ENCODE data around the gene CYYR1. TPM values are rescaled to one million over a fixed set of nuclear protein-coding genes. Genes with fewer than 3 reads are reported as not detected.

The CYYR1 gene
- total RNA-seq, 1 experiment from 2014 or later = 0.12 TPM

DNA sequence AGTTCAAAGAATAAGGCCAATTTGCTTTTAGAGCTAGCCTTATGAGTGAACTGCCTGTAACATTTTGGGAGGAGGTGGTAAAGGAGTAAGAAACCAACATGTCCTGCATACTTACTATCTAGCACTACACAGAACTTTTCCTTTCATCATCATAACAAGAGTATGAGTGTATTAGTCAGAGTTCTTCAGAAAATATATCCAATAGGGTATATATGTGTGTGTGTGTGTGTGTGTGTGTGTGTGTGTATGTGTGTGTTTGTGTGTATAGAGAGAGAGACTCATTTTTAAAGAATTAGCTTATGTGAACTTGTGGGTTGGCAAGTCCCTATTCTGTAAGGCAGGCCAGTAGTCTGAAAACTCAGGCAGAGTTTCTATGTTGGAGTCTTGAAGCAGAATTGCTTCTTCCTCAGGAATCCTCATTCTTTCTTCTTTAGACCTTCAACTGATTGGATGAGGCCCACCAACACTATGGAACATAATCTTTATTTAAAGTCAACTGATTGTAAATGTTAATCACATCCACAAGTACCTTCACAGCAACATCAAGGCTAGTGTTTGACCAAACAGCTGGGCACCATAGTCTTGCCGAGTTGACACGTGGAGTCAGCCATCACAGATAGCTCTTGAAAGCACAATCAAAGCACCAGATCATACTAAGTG, 121.9 kb downstream of the CYYR1 start:
- no peak overlapping the region for H2AFZ ChIP-seq (ENCODE audit: low read depth, low read length, poor library complexity, severe bottlenecking)
- no peaks in the 10 kb centered on the region for H3K4me1 ChIP-seq (ENCODE audit: control insufficient read depth in 1 of 2, insufficient read depth in 2 of 2, low read length in 2 of 2)
- H3K27me3 ChIP-seq (ENCODE audit: insufficient read depth, low read length) = no peaks in the 10 kb centered on the region
- H3K4me3 ChIP-seq (replicated peaks in 1 of 2; ENCODE audit: low read depth in 1 of 2, low read length in 2 of 2) = no peak overlapping the region
- H3K36me3 ChIP-seq (ENCODE audit: control insufficient read depth in 1 of 2, insufficient read depth in 2 of 2, low read length in 2 of 2) = no peaks in the 10 kb centered on the region
- TF ChIP-seq EZH2 (IDR thresholded peaks at IDR 0.05) (no peak), RAD21 (IDR thresholded peaks at IDR 0.05; ENCODE audit: low read depth) (no peak), FOSL1 (IDR thresholded peaks at IDR 0.05; ENCODE audit: low read depth) (no peak), CBX3 (IDR thresholded peaks at IDR 0.05; ENCODE audit: low read depth) (no peak)
- TF ChIP-seq, protein P1, sequence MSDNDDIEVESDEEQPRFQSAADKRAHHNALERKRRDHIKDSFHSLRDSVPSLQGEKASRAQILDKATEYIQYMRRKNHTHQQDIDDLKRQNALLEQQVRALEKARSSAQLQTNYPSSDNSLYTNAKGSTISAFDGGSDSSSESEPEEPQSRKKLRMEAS (IDR thresholded peaks at IDR 0.05) = no peak
- intact Hi-C loops (cut with micrococcal nuclease) = no loop called here
- H3K27ac ChIP-seq (ENCODE audit: low read depth, low read length) = no peak overlapping the region
- BruUV-seq (replicated peaks) = no TSS peak
- CTCF ChIA-PET = no interaction called here
- POLR2A ChIA-PET = no interaction called here
- no peak overlapping the region for H3K4me2 ChIP-seq (ENCODE audit: low read length)
- no peaks in the 10 kb centered on the region for H3K9me2 ChIP-seq (ENCODE audit: insufficient read depth)
- H3K9ac ChIP-seq (ENCODE audit: low read length) = no peak overlapping the region
- RAD21 ChIA-PET (ENCODE audit: low non-redundant PET in 1 of 2, low total read pairs in 2 of 2, uncharacterized antibody in 2 of 2, unreplicated experiment in 2 of 2) = no interaction called here
- H3K9me3 ChIP-seq (ENCODE audit: control insufficient read depth in 1 of 2, insufficient read depth in 1 of 2, low read depth in 1 of 2, low read length in 2 of 2) = no peaks in the 10 kb centered on the region
- DNase-seq (ENCODE audit: low read depth, low spot score) = no peak
- no peaks in the 10 kb centered on the region for H4K20me1 ChIP-seq (ENCODE audit: insufficient read depth)
- H3K79me2 ChIP-seq (ENCODE audit: insufficient read depth, low read length) = no peaks in the 10 kb centered on the region
- no peak for ATAC-seq

DNA sequence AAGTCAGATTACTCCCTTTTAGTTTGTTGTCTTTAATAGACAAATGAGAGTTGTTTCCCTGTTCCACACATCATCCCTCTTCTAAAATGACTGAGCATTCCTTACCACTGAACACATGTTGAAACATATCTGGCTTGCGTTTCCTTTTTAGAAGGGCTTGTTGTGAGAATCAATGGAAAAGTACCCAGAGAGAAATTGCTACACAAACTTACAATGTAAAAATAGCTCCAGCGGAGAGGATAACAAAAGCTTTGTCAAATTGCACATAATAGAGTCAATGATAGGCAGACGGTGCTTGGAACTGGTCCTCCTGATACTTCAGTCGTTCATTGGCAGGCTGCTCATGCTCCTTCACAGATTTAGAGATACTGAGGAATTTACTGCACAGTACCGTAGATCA, 123.9 kb downstream of the CYYR1 start:
- ChIA-PET POLR2A (no interaction called here), RAD21 (ENCODE audit: low non-redundant PET in 1 of 2, low total read pairs in 2 of 2, uncharacterized antibody in 2 of 2, unreplicated experiment in 2 of 2) (no interaction called here), CTCF (no interaction called here)
- Histone ChIP-seq H4K20me1 (ENCODE audit: insufficient read depth) (no peaks in the 10 kb centered on the region), H3K4me3 (replicated peaks in 1 of 2; ENCODE audit: low read depth in 1 of 2, low read length in 2 of 2) (no peak overlapping the region), H3K79me2 (ENCODE audit: insufficient read depth, low read length) (no peaks in the 10 kb centered on the region), H3K9me3 (ENCODE audit: control insufficient read depth in 1 of 2, insufficient read depth in 1 of 2, low read depth in 1 of 2, low read length in 2 of 2) (no peaks in the 10 kb centered on the region), H3K4me1 (ENCODE audit: control insufficient read depth in 1 of 2, insufficient read depth in 2 of 2, low read length in 2 of 2) (no peaks in the 10 kb centered on the region), H3K4me2 (ENCODE audit: low read length) (no peak overlapping the region), H3K36me3 (ENCODE audit: control insufficient read depth in 1 of 2, insufficient read depth in 2 of 2, low read length in 2 of 2) (no peaks in the 10 kb centered on the region), H3K9me2 (ENCODE audit: insufficient read depth) (no peaks in the 10 kb centered on the region), H2AFZ (ENCODE audit: low read depth, low read length, poor library complexity, severe bottlenecking) (no peak overlapping the region), H3K27me3 (ENCODE audit: insufficient read depth, low read length) (no peaks in the 10 kb centered on the region), H3K27ac (ENCODE audit: low read depth, low read length) (no peak overlapping the region), H3K9ac (ENCODE audit: low read length) (no peak overlapping the region)
- ATAC-seq = no peak
- BruUV-seq (replicated peaks) = no TSS peak
- intact Hi-C loops (cut with micrococcal nuclease) = no loop called here
- DNase-seq (ENCODE audit: low read depth, low spot score) = no peak
- TF ChIP-seq POLR2AphosphoS5 (IDR thresholded peaks at IDR 0.05; ENCODE audit: low read depth, low read length) (no peak), EZH2phosphoT487 (IDR thresholded peaks at IDR 0.05; ENCODE audit: borderline replicate concordance) (no peak), RAD21 (IDR thresholded peaks at IDR 0.05; ENCODE audit: low read depth) (no peak), CBX3 (IDR thresholded peaks at IDR 0.05; ENCODE audit: low read depth) (no peak), YY1 (IDR thresholded peaks at IDR 0.05; ENCODE audit: extremely low read depth, insufficient replicate concordance, low read depth, low read length) (no peak), ZNF274 (IDR thresholded peaks at IDR 0.05; ENCODE audit: low read depth, low read length) (no peak), TCF7L2 (IDR thresholded peaks at IDR 0.05; ENCODE audit: borderline replicate concordance, extremely low read depth, insufficient read depth, insufficient read length) (no peak), SP1 (IDR thresholded peaks at IDR 0.05; ENCODE audit: low read depth) (no peak), ZFX (IDR thresholded peaks at IDR 0.05) (no peak), CEBPB (IDR thresholded peaks at IDR 0.05; ENCODE audit: low read depth) (no peak), EGR1 (IDR thresholded peaks at IDR 0.05; ENCODE audit: low read depth) (no peak), FOSL1 (IDR thresholded peaks at IDR 0.05; ENCODE audit: low read depth) (no peak), SIN3A (IDR thresholded peaks at IDR 0.05; ENCODE audit: low read depth) (no peak)
- TF ChIP-seq, protein P1 (IDR thresholded peaks at IDR 0.05) = no peak
- TF ChIP-seq, protein P2, sequence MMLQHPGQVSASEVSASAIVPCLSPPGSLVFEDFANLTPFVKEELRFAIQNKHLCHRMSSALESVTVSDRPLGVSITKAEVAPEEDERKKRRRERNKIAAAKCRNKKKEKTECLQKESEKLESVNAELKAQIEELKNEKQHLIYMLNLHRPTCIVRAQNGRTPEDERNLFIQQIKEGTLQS (IDR thresholded peaks at IDR 0.05) = no peak
